ENCODE data around the gene CCNY.

DNA sequence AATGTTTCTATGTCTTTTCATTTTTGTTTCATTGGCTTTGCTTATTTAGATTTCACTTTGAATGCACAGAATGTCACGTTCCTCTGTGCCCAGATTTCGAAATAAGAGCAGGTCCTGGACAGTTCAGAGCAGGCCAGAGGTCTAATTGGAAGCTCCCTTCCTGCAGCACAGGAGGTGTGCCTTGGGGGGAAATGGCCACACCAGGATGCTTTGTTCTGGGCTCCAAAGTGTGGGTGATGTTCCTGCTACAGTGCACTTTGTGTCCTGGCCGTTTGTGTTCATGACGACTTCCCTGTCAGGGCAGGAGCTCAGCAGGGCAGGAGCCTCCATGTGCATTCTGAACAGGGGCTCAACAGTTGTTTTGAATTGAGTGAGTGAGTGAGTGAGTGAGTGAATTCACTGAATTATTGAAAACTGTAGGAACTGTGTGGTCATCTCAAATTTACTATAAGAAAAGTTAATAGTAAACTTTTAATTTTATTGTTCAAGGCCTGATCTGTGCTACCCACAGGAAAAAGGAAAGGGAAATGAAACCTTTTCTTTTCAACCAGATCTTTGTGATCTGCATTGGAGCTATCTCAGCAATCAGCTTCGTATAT lies 159.3 kb downstream of the CCNY start:
- TF ChIP-seq, protein P1, sequence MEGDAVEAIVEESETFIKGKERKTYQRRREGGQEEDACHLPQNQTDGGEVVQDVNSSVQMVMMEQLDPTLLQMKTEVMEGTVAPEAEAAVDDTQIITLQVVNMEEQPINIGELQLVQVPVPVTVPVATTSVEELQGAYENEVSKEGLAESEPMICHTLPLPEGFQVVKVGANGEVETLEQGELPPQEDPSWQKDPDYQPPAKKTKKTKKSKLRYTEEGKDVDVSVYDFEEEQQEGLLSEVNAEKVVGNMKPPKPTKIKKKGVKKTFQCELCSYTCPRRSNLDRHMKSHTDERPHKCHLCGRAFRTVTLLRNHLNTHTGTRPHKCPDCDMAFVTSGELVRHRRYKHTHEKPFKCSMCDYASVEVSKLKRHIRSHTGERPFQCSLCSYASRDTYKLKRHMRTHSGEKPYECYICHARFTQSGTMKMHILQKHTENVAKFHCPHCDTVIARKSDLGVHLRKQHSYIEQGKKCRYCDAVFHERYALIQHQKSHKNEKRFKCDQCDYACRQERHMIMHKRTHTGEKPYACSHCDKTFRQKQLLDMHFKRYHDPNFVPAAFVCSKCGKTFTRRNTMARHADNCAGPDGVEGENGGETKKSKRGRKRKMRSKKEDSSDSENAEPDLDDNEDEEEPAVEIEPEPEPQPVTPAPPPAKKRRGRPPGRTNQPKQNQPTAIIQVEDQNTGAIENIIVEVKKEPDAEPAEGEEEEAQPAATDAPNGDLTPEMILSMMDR (IDR thresholded peaks at IDR 0.05) = no peak
- TF ChIP-seq POLR2A (IDR thresholded peaks at IDR 0.05) (no peak), EP300 (IDR thresholded peaks at IDR 0.05) (no peak)
